Measurements from ENCODE around the gene CAMKK1. TPM values are rescaled to one million over a fixed set of nuclear protein-coding genes. Genes with fewer than 3 reads are reported as not detected.

Gene CAMKK1
- total RNA-seq, 1 donor from 2014 or later, result 4.5 TPM

GRCh38 chr17:3916825-3917224 is 24.0 kb upstream of the CAMKK1 start:
- no peak overlapping the region for H3K27ac Mint-ChIP-seq (ENCODE audit: unreplicated experiment)

GRCh38 chr17:3915995-3916696 is 23.3 kb upstream of the CAMKK1 start, which contains the start of gene P2RX1:
Gene P2RX1 (minus strand): TSS chr17:3916465. CDS start chr17:3916225, 240 bp downstream.
- TF ChIP-seq, protein P1, sequence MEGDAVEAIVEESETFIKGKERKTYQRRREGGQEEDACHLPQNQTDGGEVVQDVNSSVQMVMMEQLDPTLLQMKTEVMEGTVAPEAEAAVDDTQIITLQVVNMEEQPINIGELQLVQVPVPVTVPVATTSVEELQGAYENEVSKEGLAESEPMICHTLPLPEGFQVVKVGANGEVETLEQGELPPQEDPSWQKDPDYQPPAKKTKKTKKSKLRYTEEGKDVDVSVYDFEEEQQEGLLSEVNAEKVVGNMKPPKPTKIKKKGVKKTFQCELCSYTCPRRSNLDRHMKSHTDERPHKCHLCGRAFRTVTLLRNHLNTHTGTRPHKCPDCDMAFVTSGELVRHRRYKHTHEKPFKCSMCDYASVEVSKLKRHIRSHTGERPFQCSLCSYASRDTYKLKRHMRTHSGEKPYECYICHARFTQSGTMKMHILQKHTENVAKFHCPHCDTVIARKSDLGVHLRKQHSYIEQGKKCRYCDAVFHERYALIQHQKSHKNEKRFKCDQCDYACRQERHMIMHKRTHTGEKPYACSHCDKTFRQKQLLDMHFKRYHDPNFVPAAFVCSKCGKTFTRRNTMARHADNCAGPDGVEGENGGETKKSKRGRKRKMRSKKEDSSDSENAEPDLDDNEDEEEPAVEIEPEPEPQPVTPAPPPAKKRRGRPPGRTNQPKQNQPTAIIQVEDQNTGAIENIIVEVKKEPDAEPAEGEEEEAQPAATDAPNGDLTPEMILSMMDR (conservative IDR thresholded peaks at IDR 0.05), result no peak
- H3K36me3 Mint-ChIP-seq (ENCODE audit: low read depth), result no peaks in the 10 kb centered on the region
- no peaks in the 10 kb centered on the region for H3K9me3 Mint-ChIP-seq
- no peaks in the 10 kb centered on the region for H3K27me3 Mint-ChIP-seq (ENCODE audit: low read depth)
- H3K4me1 Mint-ChIP-seq, result peaks cover 8% of the 10 kb centered on the region
- no peak within 1 kb of the TSS for H3K4me3 Mint-ChIP-seq
- no peak for DNase-seq (ENCODE audit: low read depth, low spot score)
- no peak within 1 kb of the TSS for H3K27ac Mint-ChIP-seq (ENCODE audit: unreplicated experiment)

More at GRCh38 chr17:3916825-3917224, 24.0 kb upstream of the CAMKK1 start:
- TF ChIP-seq, protein P1 (conservative IDR thresholded peaks at IDR 0.05), result no peak
- Mint-ChIP-seq H3K4me3 (no peak overlapping the region), H3K27me3 (ENCODE audit: low read depth) (no peaks in the 10 kb centered on the region), H3K4me1 (peaks cover 1% of the 10 kb centered on the region), H3K9me3 (no peaks in the 10 kb centered on the region), H3K36me3 (ENCODE audit: low read depth) (no peaks in the 10 kb centered on the region)
- DNase-seq (ENCODE audit: low read depth, low spot score), result no peak

GRCh38 chr17:3915581-3915994 is 22.7 kb upstream of the CAMKK1 start:
- H3K4me3 Mint-ChIP-seq, result no peak overlapping the region
- peaks cover 8% of the 10 kb centered on the region for H3K4me1 Mint-ChIP-seq
- no peaks in the 10 kb centered on the region for H3K9me3 Mint-ChIP-seq
- no peaks in the 10 kb centered on the region for H3K36me3 Mint-ChIP-seq (ENCODE audit: low read depth)
- DNase-seq (ENCODE audit: low read depth, low spot score), result no peak
- TF ChIP-seq, protein P1 (conservative IDR thresholded peaks at IDR 0.05), result no peak
- H3K27ac Mint-ChIP-seq (ENCODE audit: unreplicated experiment), result no peak overlapping the region
- no peaks in the 10 kb centered on the region for H3K27me3 Mint-ChIP-seq (ENCODE audit: low read depth)

DNA sequence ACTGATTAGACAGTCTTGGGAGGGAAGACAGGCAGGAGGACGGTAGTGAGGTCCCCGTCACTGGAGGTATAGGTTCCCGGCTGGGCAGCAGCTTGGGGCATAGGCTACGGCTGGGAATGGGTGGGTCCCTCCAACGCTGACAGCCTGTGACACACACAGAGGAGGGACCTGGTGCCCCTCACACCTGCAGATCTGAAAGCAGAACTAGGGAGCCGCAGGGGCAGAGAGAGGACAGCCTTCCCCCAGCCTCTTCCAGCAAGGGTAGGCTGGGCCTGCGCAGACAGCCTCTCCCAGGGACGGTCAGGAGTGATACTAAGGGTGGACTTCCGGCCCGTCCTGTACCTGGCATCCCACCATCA is 21.4 kb upstream of the CAMKK1 start:
- H3K4me3 Mint-ChIP-seq, result no peak overlapping the region
- no peaks in the 10 kb centered on the region for H3K9me3 Mint-ChIP-seq
- TF ChIP-seq, protein P1 (conservative IDR thresholded peaks at IDR 0.05), result no peak
- peaks cover 8% of the 10 kb centered on the region for H3K4me1 Mint-ChIP-seq
- no peaks in the 10 kb centered on the region for H3K36me3 Mint-ChIP-seq (ENCODE audit: low read depth)
- no peaks in the 10 kb centered on the region for H3K27me3 Mint-ChIP-seq (ENCODE audit: low read depth)
- H3K27ac Mint-ChIP-seq (ENCODE audit: unreplicated experiment), result no peak overlapping the region
- no peak for DNase-seq (ENCODE audit: low read depth, low spot score)

DNA sequence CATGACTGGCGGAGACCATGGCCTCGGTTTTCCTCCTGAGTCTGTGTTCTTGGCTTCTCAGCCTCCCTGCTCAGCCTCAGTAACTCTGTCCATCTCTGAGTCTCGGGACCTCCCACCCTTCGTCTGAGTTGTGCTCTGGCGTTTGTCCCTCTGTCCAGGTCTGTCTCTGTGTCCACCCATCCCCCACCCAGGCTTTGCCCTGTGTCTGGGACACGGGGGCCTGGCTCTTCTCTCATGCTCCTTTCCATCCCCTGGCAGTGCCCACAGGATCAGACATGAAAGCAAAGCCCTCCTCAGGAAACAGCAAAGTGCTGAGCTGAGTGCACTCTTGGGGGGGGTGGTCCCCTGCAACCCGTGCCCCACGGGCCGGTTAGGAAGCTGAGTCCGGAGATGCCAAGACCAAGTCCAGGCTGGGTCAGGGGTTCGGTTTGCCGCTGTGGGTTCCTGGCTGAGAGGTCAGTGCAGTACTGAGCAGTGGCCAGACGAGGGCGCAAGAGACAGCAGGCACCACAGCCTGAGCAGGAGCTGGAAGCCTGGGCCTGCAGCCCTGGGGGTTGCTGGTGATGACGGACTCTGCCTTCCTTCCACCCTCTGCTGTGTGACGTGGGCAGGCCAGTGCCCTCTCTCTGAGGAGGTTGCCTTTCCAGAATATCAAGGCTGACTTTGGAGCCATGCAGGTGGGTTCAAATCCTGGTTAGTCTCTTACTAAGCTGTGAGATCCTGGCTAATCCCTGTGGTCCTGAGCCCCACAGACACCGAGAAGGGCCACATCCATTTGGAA is 20.9 kb upstream of the CAMKK1 start:
- TF ChIP-seq, protein P1 (conservative IDR thresholded peaks at IDR 0.05), result peak; percentile 95
- no peaks in the 10 kb centered on the region for H3K9me3 Mint-ChIP-seq
- no peak overlapping the region for H3K4me3 Mint-ChIP-seq
- DNase-seq (ENCODE audit: low read depth, low spot score), result peak; percentile 90
- H3K4me1 Mint-ChIP-seq, result peaks cover 8% of the 10 kb centered on the region
- H3K36me3 Mint-ChIP-seq (ENCODE audit: low read depth), result no peaks in the 10 kb centered on the region
- no peak overlapping the region for H3K27ac Mint-ChIP-seq (ENCODE audit: unreplicated experiment)
- no peaks in the 10 kb centered on the region for H3K27me3 Mint-ChIP-seq (ENCODE audit: low read depth)
